Activated CD4-positive, alpha-beta T cell treated with anti-CD3 and anti-CD28 coated beads, Interleukin-2, amount 50 U/mL, for 24 hours (primary cell): ENCODE data around the gene COL1A1.

ENCODE experiments used
- DNase-seq, 2 donors: peaks; one replicate each; pipeline ENCODE4 v3.0.0-alpha.2; 2020; ENCODE audit warnings: low read depth in 1 of 2, low spot score in 1 of 2

COL1A1 gene

GRCh38 chr17:50144355-50144754 is 57.1 kb downstream of the COL1A1 start:
- no peak for DNase-seq

GRCh38 chr17:50143461-50144176 is 57.8 kb downstream of the COL1A1 start:
- no peak for DNase-seq

- no peak for DNase-seq
Observed at GRCh38 chr17:50141745-50142110, 59.7 kb downstream of the COL1A1 start.

- DNase-seq = no peak
Observed at GRCh38 chr17:50141026-50141744, 60.2 kb downstream of the COL1A1 start.

GRCh38 chr17:50139950-50140885 is 61.2 kb downstream of the COL1A1 start:
- DNase-seq = peak; percentile 65 to 68

GRCh38 chr17:50139185-50139783 is 62.1 kb downstream of the COL1A1 start:
- no peak for DNase-seq

GRCh38 chr17:50137042-50137441 is 64.4 kb downstream of the COL1A1 start:
- DNase-seq = no peak

- DNase-seq = no peak
Observed at GRCh38 chr17:50136096-50136687, 65.2 kb downstream of the COL1A1 start.

GRCh38 chr17:50135316-50136095 is 65.9 kb downstream of the COL1A1 start:
- DNase-seq = no peak

- no peak for DNase-seq
Observed at GRCh38 chr17:50134206-50135110, 67.0 kb downstream of the COL1A1 start.

GRCh38 chr17:50133769-50134099 is 67.7 kb downstream of the COL1A1 start:
- DNase-seq = no peak
